ENCODE data around the gene RAB24. TPM values are rescaled to one million over a fixed set of nuclear protein-coding genes. Genes with fewer than 3 reads are reported as not detected.
"Not testable (repeated sequence)": the region's sequence is repeated elsewhere in the genome, so short reads cannot be mapped to it uniquely, and the experiment has no call there.

The RAB24 gene
- total and polyA plus RNA-seq, 2 donors (not counting 1 experiment from before 2014, with no cell fraction given): 25.9 to 34.2 TPM

- Histone ChIP-seq H3K9me3 (ENCODE audit: control insufficient read depth, insufficient read depth, low read depth, low read length) (no peaks in the 10 kb centered on the region), H3K79me2 (ENCODE audit: control insufficient read depth, insufficient read depth, low read length) (peaks cover 43% of the 10 kb centered on the region), H3K4me1 (ENCODE audit: control insufficient read depth, extremely low read depth, insufficient read depth, low read length) (peaks cover 1% of the 10 kb centered on the region), H3K27ac (ENCODE audit: insufficient read depth, low read length) (no peak overlapping the region), H3K9ac (ENCODE audit: insufficient read depth, low read length) (no peak overlapping the region), H3K36me3 (ENCODE audit: control insufficient read depth, insufficient read depth, low read length) (peaks cover 2% of the 10 kb centered on the region), H3K4me2 (ENCODE audit: extremely low read depth, insufficient read depth, low read length) (no peak overlapping the region), H4K20me1 (ENCODE audit: control insufficient read depth, extremely low read depth, insufficient read depth, low read length) (no peaks in the 10 kb centered on the region), H3K4me3 (replicated peaks in 1 of 4; ENCODE audit: control extremely low read depth in 1 of 4, insufficient read depth in 1 of 4, low read depth in 3 of 4, low read length in 4 of 4) (no peak overlapping the region), H2AFZ (ENCODE audit: low read length) (no peak overlapping the region), H3K27me3 (ENCODE audit: control insufficient read depth, insufficient read depth, low read length) (no peaks in the 10 kb centered on the region)
- TF ChIP-seq EZH2 (IDR thresholded peaks at IDR 0.05; ENCODE audit: low read length, missing control alignments) (no peak), CTCF (conservative IDR thresholded peaks at IDR 0.05 in 1 of 2, IDR thresholded peaks at IDR 0.05 in 1 of 2; ENCODE audit: low read depth in 1 of 2, low read length in 2 of 2) (no peak)
- DNase-seq (ENCODE audit: low read depth in 2 of 2): no peak
These were observed 41.4 kb upstream of the RAB24 start for GRCh38 chr5:177344891-177345290.

GRCh38 chr5:177343777-177344176 is 40.3 kb upstream of the RAB24 start:
- no peak overlapping the region for H3K4me2 ChIP-seq (ENCODE audit: extremely low read depth, insufficient read depth, low read length)
- TF ChIP-seq CTCF (conservative IDR thresholded peaks at IDR 0.05 in 1 of 2, IDR thresholded peaks at IDR 0.05 in 1 of 2; ENCODE audit: low read depth in 1 of 2, low read length in 2 of 2) (no peak), EZH2 (IDR thresholded peaks at IDR 0.05; ENCODE audit: low read length, missing control alignments) (no peak)

GRCh38 chr5:177343000-177343399 is 39.5 kb upstream of the RAB24 start:
- not testable (repeated sequence) for H3K36me3 ChIP-seq (ENCODE audit: control insufficient read depth, insufficient read depth, low read length); H3K4me3 ChIP-seq (replicated peaks in 1 of 4; ENCODE audit: control extremely low read depth in 1 of 4, insufficient read depth in 1 of 4, low read depth in 3 of 4, low read length in 4 of 4); H3K27ac ChIP-seq (ENCODE audit: insufficient read depth, low read length); H3K27me3 ChIP-seq (ENCODE audit: control insufficient read depth, insufficient read depth, low read length); DNase-seq (ENCODE audit: low read depth in 2 of 2); H3K9ac ChIP-seq (ENCODE audit: insufficient read depth, low read length); H2AFZ ChIP-seq (ENCODE audit: low read length); H3K9me3 ChIP-seq (ENCODE audit: control insufficient read depth, insufficient read depth, low read depth, low read length); H4K20me1 ChIP-seq (ENCODE audit: control insufficient read depth, extremely low read depth, insufficient read depth, low read length); H3K4me2 ChIP-seq (ENCODE audit: extremely low read depth, insufficient read depth, low read length); H3K4me1 ChIP-seq (ENCODE audit: control insufficient read depth, extremely low read depth, insufficient read depth, low read length)
- H3K79me2 ChIP-seq (ENCODE audit: control insufficient read depth, insufficient read depth, low read length): peaks cover 35% of the 10 kb centered on the region

More at GRCh38 chr5:177343777-177344176, 40.3 kb upstream of the RAB24 start:
- H3K27ac ChIP-seq (ENCODE audit: insufficient read depth, low read length): no peak overlapping the region
- no peak overlapping the region for H2AFZ ChIP-seq (ENCODE audit: low read length)
- H3K4me1 ChIP-seq (ENCODE audit: control insufficient read depth, extremely low read depth, insufficient read depth, low read length): no peaks in the 10 kb centered on the region
- no peak overlapping the region for H3K9ac ChIP-seq (ENCODE audit: insufficient read depth, low read length)
- H4K20me1 ChIP-seq (ENCODE audit: control insufficient read depth, extremely low read depth, insufficient read depth, low read length): no peaks in the 10 kb centered on the region
- H3K36me3 ChIP-seq (ENCODE audit: control insufficient read depth, insufficient read depth, low read length): peaks cover 4% of the 10 kb centered on the region
- H3K9me3 ChIP-seq (ENCODE audit: control insufficient read depth, insufficient read depth, low read depth, low read length): no peaks in the 10 kb centered on the region
- no peaks in the 10 kb centered on the region for H3K27me3 ChIP-seq (ENCODE audit: control insufficient read depth, insufficient read depth, low read length)
- peaks cover 37% of the 10 kb centered on the region for H3K79me2 ChIP-seq (ENCODE audit: control insufficient read depth, insufficient read depth, low read length)
- DNase-seq (ENCODE audit: low read depth in 2 of 2): no peak
- no peak overlapping the region for H3K4me3 ChIP-seq (replicated peaks in 1 of 4; ENCODE audit: control extremely low read depth in 1 of 4, insufficient read depth in 1 of 4, low read depth in 3 of 4, low read length in 4 of 4)
